DOHH2 (cell line): ENCODE measurements around the gene RGR.

Experiments used
- H3F3A ChIP-seq: fragments of 200-600 bp; sonication (generic), shearing (Covaris generic); 2 replicates; pipeline ENCODE4 v1.6.0; 2016; ENCODE audit warnings: antibody characterized with exemption, mild to moderate bottlenecking; ENCODE audit not compliant: control insufficient read depth, insufficient read depth
- H3K27ac ChIP-seq: fragments of 200-600 bp; sonication (generic); 2 replicates; pipeline ENCODE4 v1.5.1; 2014; ENCODE audit warnings: low read depth, mild to moderate bottlenecking, low read length, moderate library complexity
- H3K27me3 ChIP-seq: fragments of 200-600 bp; sonication (generic); 2 replicates; pipeline ENCODE4 v1.6.1; 2014; ENCODE audit warnings: mild to moderate bottlenecking, low read length, mixed read lengths; ENCODE audit not compliant: control insufficient read depth
- H3K36me3 ChIP-seq: fragments of 200-600 bp; sonication (generic); 2 replicates; pipeline ENCODE4 v1.6.1; 2014; ENCODE audit warnings: mild to moderate bottlenecking, low read length, moderate library complexity, mixed read lengths; ENCODE audit not compliant: control insufficient read depth
- H3K4me1 ChIP-seq: fragments of 200-600 bp; sonication (generic); 2 replicates; pipeline ENCODE4 v1.6.1; 2014; ENCODE audit warnings: mild to moderate bottlenecking, low read length, mixed read lengths; ENCODE audit not compliant: control insufficient read depth
- H3K4me2 ChIP-seq: fragments of 200-600 bp; sonication (generic); 2 replicates; pipeline ENCODE4 v1.6.0; 2014; ENCODE audit warnings: mild to moderate bottlenecking, low read length, moderate library complexity
- H3K4me3 ChIP-seq: fragments of 200-600 bp; sonication (generic); 2 replicates; pipeline ENCODE4 v1.5.1; 2014; ENCODE audit warnings: mild to moderate bottlenecking, low read length, mixed read lengths
- H3K79me2 ChIP-seq: fragments of 200-600 bp; sonication (generic); 2 replicates; pipeline ENCODE4 v1.6.1; 2014; ENCODE audit warnings: mild to moderate bottlenecking, low read length, mixed read lengths; ENCODE audit not compliant: control insufficient read depth
- H3K9me2 ChIP-seq: fragments of 200-600 bp; sonication (generic); replicated peaks from 2 replicates; pipeline ENCODE4 v1.6.1; 2014; ENCODE audit warnings: mild to moderate bottlenecking, low read length, mixed read lengths; ENCODE audit not compliant: control insufficient read depth
- H3K9me3 ChIP-seq: fragments of 200-600 bp; sonication (generic); 2 replicates; pipeline ENCODE4 v1.6.1; 2014; ENCODE audit warnings: antibody characterized with exemption, low read length, mixed read lengths; ENCODE audit not compliant: control insufficient read depth, insufficient read depth
- H4K20me1 ChIP-seq: fragments of 200-600 bp; sonication (generic); 2 replicates; pipeline ENCODE4 v1.6.0; 2014; ENCODE audit warnings: low read depth, mild to moderate bottlenecking, antibody characterized with exemption, low read length, moderate library complexity; ENCODE audit not compliant: control insufficient read depth, insufficient read depth
- CTCF ChIP-seq: fragments of 200-600 bp; sonication (generic); IDR thresholded peaks from one replicate; pipeline ENCODE4 v1.5.1; 2014; ENCODE audit warnings: antibody characterized with exemption, mild to moderate bottlenecking, low read depth, low read length; ENCODE audit not compliant: poor library complexity, severe bottlenecking
- EZH2phosphoT487 ChIP-seq: fragments of 200-600 bp; sonication (generic); IDR thresholded peaks from 2 replicates; pipeline ENCODE4 v1.6.1; 2017; ENCODE audit warnings: borderline replicate concordance, mild to moderate bottlenecking, antibody characterized with exemption, low read length, moderate library complexity, mixed read lengths

Gene RGR

GRCh38 chr10:84286695-84287094 lies 41.8 kb downstream of the RGR start:
- Histone ChIP-seq H3K27me3 (peaks cover 32% of the 10 kb centered on the region), H4K20me1 (no peaks in the 10 kb centered on the region), H3K9me2 (no peaks in the 10 kb centered on the region), H3F3A (no peaks in the 10 kb centered on the region), H3K9me3 (no peaks in the 10 kb centered on the region), H3K4me3 (no peak overlapping the region), H3K27ac (no peak overlapping the region), H3K4me1 (no peaks in the 10 kb centered on the region), H3K4me2 (no peak overlapping the region), H3K79me2 (no peaks in the 10 kb centered on the region), H3K36me3 (no peaks in the 10 kb centered on the region)
- TF ChIP-seq EZH2phosphoT487: no peak
- no peak for TF ChIP-seq CTCF

DNA sequence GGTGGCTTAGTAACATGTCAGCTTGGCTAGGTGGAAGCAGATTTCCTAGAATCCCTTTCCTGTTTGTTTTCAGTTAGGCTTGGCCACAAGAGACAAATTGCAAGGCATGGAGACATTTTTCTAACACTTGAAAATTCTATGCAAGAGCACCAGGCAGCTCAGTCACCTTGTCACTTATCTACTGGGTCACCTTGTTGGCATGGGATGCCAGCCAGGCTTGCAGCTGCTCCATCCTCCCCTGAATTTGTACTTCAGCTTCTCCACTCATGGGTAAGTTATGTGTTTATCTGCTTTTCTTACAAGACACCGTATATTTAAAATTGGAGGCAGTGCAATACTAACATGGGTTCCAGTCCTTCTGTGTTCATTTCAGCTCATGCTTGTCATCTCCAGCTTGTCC lies 43.3 kb downstream of the RGR start:
- no peaks in the 10 kb centered on the region for H3K9me3 ChIP-seq
- no peaks in the 10 kb centered on the region for H3F3A ChIP-seq
- no peak overlapping the region for H3K4me3 ChIP-seq
- no peaks in the 10 kb centered on the region for H3K4me1 ChIP-seq
- TF ChIP-seq EZH2phosphoT487 (no peak), CTCF (no peak)
- H4K20me1 ChIP-seq: no peaks in the 10 kb centered on the region
- H3K4me2 ChIP-seq: no peak overlapping the region
- H3K27ac ChIP-seq: no peak overlapping the region
- H3K9me2 ChIP-seq: no peaks in the 10 kb centered on the region
- H3K36me3 ChIP-seq: no peaks in the 10 kb centered on the region
- H3K79me2 ChIP-seq: no peaks in the 10 kb centered on the region
- peaks cover 37% of the 10 kb centered on the region for H3K27me3 ChIP-seq

DNA sequence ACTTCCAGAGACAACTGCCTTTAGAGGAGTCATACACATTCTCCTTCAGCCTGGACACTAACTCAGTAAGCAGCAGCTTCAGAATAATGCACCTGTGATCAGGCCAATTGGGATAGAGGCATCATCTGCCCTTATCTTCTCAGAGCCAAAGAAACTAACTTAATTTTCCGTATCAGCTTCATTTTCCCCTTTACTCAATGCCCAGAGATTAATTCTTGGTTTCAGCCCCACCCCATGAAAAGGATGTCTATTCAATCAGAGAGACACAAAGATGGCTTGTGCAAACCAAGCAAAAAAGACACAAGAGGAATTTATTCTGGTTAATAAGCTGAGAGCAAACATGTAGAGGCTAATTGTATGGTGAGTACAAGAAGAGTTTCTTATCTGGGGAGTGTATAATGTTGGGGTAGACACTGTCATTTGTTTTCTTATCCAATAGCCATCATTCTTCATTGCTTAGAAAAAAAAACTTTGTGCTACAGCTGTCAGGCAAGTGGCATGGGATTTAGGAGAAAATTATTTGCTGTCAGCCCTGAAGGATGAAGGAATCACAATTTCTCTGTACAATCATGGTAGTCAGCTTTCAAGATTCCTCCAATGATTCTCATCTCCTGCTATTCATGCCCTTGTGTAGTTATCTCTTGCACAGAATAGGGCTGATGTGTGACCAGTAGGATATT lies 44.8 kb downstream of the RGR start:
- H3K36me3 ChIP-seq: no peaks in the 10 kb centered on the region
- H3K4me3 ChIP-seq: no peak overlapping the region
- H3K9me3 ChIP-seq: no peaks in the 10 kb centered on the region
- no peak overlapping the region for H3K4me2 ChIP-seq
- H3K27me3 ChIP-seq: peaks cover 37% of the 10 kb centered on the region
- no peaks in the 10 kb centered on the region for H3K79me2 ChIP-seq
- no peaks in the 10 kb centered on the region for H3F3A ChIP-seq
- H4K20me1 ChIP-seq: no peaks in the 10 kb centered on the region
- TF ChIP-seq CTCF: no peak
- TF ChIP-seq EZH2phosphoT487: no peak
- H3K9me2 ChIP-seq: no peaks in the 10 kb centered on the region
- no peak overlapping the region for H3K27ac ChIP-seq
- H3K4me1 ChIP-seq: no peaks in the 10 kb centered on the region
